ENCODE data around the gene FRMPD3.

FRMPD3 gene

GRCh38 chrX:107480272-107480671 lies 30.8 kb downstream of the FRMPD3 start:
- no peak for DNase-seq (ENCODE audit: low read depth)

DNA sequence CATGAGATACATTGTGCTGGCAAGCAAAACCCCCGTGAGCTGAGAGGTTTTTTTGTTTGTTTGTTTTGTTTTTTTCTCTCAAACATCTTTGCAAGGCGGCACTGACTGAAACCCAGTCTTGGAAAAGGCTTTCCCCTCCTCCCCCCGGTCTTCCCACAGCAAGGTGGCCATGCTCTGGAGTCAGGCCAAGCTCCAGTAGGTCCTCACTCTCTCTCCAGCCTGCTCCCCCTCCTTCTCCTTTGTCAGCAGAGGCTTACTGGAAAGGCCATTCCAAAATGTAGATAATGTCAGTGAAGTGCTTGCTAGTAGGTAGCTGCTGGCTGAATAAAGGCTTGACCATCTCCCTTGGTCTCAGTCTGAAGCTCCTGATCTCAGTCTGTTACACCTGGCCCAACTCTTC lies 32.6 kb downstream of the FRMPD3 start:
- no peak for DNase-seq (ENCODE audit: low read depth)

GRCh38 chrX:107484002-107484726 lies 34.7 kb downstream of the FRMPD3 start:
- DNase-seq (ENCODE audit: low read depth) = no peak

GRCh38 chrX:107485013-107485412 lies 35.6 kb downstream of the FRMPD3 start:
- no peak for DNase-seq (ENCODE audit: low read depth)

DNA sequence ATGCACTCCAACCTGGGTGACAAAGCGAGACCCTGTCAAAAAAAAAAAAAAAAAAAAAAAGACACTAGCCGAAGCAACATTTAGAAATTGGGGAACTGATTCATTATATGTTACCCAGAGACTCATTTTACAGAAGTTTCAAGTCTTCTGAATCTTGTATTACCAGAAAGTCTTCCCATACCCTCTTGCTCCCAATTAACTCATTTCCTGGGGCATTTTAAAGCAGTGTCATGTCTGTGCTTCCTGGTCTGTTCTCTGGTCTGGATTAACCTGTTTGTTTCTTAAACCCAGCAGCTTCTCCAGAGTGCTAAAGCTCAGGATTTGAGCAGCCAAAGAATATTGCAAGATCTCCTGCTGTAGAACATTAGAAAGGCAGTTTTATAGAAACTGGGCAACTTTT lies 43.7 kb downstream of the FRMPD3 start:
- DNase-seq (ENCODE audit: low read depth) = no peak

DNA sequence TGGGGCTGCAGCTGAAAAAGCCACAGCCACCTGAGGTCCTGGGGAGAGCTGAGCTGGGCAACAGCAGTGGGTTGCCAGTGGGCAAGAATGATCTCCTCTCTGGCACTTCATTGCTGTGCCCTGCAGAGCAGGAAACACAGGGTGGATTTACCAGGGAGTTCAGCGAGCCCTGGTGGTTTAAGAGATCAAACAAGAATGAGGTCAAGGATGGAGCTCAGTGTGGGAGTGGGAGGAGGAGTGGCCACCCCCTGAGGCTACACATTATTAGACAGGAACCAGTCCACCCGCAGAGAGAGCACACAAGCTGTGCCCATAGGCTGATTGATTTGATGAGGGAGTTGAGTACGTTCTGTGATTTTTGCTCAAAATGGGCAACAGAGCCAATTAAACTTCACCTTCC lies 47.3 kb downstream of the FRMPD3 start:
- DNase-seq (ENCODE audit: low read depth) = no peak

Data from ELR (cell line).